ENCODE results near the gene SUCNR1. TPM values are rescaled to one million over a fixed set of nuclear protein-coding genes. Genes with fewer than 3 reads are reported as not detected.
"Not testable (repeated sequence)": the region's sequence is repeated elsewhere in the genome, so short reads cannot be mapped to it uniquely, and the experiment has no call there.

The SUCNR1 gene
- total RNA-seq, 1 experiment from 2014 or later = 1.2 TPM

GRCh38 chr3:151871639-151872468, 1.6 kb upstream of the SUCNR1 start:
- no peak for DNase-seq (ENCODE audit: low spot score)

DNA sequence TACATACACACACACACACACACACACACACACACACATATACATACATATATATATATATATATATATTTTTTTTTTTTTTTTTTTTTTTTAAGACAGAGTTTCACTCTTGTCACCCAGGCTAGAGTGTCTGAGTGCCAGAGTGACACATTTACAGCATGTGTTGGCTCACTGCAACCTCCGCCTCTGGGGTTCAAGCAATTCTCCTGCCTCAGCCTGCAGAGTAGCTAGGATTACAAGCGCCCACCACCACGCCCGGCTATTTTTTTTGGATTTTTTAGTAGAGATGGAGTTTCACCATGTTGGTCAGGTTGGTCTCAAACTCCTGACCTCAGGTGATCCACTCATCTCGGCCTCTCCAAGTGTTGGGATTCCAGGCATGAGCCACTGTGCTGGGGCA, 636 bp downstream of the SUCNR1 start:
- DNase-seq (ENCODE audit: low spot score) = not testable (repeated sequence)

- peak; percentile 52 for DNase-seq (ENCODE audit: low spot score)
These were observed 2.3 kb downstream of the SUCNR1 start for GRCh38 chr3:151875759-151876158.

DNA sequence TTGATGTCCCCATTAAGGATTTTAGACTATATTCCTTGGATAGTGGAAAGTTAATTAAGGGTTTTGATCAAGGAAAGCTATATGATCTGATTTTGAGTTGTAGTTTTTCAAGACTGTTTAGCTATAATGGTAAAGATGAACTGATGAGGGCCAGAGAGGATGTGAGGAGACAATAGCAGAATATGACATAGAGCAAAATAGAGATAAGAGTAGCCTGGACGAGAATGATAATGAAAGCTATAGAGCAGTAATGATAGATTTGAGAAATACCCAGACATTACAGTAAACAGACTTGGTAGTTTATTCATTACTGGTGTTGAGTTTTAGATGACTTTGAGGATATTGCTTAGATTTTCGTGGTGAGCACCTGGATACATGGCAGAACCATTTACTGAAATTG, 3.8 kb downstream of the SUCNR1 start:
- no peak for DNase-seq (ENCODE audit: low spot score)

DNA sequence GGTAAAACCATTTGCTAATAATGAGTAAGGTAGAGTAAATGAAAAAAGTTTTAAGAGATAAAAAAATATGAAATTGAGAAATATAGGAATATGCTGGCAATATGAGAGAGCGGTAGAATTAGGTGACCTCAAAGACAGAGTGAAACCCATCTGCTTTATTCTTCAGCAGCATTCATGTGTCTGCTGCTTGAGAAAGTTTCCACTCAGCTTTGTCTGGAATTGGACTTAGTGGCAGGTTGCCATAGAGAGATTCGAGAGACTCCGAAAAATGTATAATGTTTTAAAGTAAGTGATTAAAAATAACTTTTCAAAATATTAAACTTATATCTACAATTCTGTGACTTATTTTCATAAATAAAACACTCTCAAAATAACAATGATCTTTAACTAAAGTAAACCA, 5.0 kb downstream of the SUCNR1 start:
- DNase-seq (ENCODE audit: low spot score) = no peak

DNA sequence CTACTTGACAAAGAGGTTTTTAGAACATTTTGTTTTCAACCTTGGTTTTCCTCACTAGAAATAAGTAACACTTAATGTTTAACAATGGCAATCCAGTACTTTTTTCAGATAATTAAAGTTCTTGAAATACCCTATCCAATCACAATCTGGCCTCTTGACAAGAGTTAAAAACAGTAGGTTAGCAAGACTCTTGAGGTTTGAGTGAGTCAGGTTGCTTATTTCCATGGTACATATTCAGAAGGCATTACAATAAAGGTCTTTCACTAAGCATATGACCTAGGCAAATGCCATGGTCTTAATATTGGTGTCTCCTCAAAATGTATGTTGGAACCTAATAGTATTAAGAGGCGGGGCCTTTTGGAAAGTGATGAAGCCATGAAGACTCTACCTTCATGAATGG, 5.6 kb downstream of the SUCNR1 start:
- DNase-seq (ENCODE audit: low spot score) = no peak

GRCh38 chr3:151879679-151880415, 6.4 kb downstream of the SUCNR1 start:
- DNase-seq (ENCODE audit: low spot score) = no peak

DNA sequence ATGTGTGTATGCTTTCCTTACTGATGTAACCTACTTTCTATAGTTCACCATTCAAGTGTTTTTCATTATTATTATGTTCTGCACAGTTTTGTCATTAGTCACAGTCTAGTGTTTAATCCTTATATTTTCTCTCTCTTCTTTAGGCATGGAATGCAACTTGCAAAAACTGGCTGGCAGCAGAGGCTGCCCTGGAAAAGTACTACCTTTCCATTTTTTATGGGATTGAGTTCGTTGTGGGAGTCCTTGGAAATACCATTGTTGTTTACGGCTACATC, 6.9 kb downstream of the SUCNR1 start:
- no peak for DNase-seq (ENCODE audit: low spot score)

GRCh38 chr3:151881137-151881536, 7.7 kb downstream of the SUCNR1 start:
- no peak for DNase-seq (ENCODE audit: low spot score)

DNA sequence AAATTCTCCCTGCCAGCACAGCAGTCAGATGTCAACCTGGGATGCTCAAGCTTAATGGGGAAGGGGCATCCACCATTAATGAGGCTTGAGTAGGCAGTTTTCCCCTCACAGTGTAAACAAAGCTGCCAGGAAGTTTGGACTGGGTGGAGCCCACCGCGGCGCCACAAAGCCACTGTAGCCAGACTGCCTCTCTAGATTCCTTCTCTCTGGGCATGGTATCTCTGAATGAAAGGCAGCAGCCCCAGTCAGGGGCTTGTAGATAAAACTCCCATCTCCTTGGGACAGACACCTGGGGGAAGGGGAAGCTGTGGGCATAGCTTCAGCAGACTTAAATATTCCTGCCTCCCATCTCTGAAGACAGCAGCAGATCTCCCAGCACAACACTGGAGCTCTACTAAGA, 12.0 kb downstream of the SUCNR1 start:
- not testable (repeated sequence) for DNase-seq (ENCODE audit: low spot score)

GRCh38 chr3:151887450-151888211, 14.2 kb downstream of the SUCNR1 start:
- not testable (repeated sequence) for DNase-seq (ENCODE audit: low spot score)

- peak; percentile 44 for DNase-seq (ENCODE audit: low spot score)
These were observed 17.3 kb downstream of the SUCNR1 start for GRCh38 chr3:151890721-151891141.

- no peak for DNase-seq (ENCODE audit: low spot score)
These were observed 18.3 kb downstream of the SUCNR1 start for GRCh38 chr3:151891721-151892120.

DNA sequence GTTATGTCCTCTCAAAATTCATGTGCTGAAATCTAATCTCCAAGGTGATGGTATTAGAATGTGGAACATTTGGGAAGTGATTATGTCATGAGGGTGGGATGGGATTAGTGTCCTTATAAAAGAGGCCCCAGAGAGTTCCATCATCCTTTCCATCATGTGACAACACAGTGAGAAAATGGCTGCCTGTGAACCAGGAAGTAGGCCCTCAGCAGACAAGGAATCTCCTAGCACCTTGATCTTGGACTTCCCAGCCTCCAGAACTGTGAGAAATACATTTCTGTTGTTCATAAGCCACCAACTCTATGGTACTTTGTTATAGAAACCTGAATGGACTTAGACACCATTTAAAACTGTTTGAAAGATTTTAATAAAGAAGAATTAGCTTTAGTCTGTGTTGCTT, 20.8 kb downstream of the SUCNR1 start:
- DNase-seq (ENCODE audit: low spot score) = no peak

DNA sequence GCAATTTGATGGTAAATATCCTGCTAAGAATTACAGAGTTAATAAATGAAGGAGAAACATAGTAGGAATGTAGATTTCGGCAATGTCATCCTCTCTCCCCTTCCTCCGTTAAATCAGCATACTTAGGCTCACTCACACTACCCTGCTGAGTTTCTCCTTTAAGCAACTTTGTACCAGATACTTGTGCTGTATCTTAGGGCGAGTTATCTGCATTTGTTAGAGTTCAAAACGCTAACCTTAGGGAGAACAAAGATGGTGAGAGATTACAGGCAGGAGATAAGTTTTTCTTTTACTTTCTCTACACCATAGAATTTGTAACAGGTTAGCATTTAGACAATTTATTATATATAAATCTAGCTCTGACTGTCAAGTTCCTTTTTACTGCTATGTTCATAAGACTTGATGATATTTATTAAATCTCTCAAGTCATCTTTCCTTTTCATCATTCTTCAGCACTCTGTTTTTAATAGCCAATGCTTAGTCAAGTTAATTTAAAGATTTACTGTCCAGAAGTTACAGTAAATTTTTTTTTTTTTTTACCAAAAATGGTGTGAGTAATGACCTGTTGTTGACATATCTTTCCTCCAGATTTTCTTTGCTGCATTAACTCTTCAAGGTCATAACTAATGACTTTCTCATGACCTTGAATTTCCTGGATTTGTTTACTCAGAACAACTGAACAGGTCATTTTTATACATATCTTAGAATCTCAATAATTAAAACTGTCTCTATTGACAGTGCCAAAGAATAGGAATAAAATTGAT, 22.2 kb downstream of the SUCNR1 start:
- no peak for DNase-seq (ENCODE audit: low spot score)

GRCh38 chr3:151896246-151897012, 23.0 kb downstream of the SUCNR1 start:
- DNase-seq (ENCODE audit: low spot score) = peak; percentile 23

- DNase-seq (ENCODE audit: low spot score) = not testable (repeated sequence)
These were observed 24.7 kb downstream of the SUCNR1 start for GRCh38 chr3:151898121-151898520.

DNA sequence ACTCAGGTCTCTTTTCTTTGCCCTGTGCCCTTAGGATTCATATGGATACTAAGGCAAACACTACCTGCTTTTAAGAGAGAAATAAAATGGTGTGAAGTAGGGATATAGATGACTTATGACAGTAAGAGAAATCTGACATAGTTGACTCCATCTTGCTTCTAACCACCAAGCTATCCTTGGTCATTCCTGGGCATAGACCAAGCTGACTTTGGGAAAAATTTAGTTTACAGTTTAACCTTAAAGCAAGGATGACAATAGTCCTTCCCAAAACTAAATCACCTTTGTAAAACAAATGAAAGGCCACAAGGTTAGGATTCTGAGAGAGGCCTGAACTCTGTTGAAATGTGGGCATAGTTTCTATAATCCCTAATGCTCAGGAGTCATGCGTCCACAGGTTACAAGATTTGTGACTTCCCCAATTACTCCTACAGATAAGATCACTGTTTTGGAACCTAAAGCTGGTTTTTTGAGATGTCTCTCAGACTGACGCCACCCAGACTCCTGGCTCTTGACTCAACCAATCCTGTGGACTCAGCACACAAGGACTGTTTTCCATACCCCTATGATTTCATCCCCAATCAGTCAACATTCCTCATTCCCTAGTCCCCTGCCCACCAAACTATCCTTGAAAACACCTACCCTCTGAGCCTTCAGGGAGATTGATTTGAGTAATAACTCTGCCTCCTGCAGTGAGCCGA, 25.3 kb downstream of the SUCNR1 start:
- not testable (repeated sequence) for DNase-seq (ENCODE audit: low spot score)

DNA sequence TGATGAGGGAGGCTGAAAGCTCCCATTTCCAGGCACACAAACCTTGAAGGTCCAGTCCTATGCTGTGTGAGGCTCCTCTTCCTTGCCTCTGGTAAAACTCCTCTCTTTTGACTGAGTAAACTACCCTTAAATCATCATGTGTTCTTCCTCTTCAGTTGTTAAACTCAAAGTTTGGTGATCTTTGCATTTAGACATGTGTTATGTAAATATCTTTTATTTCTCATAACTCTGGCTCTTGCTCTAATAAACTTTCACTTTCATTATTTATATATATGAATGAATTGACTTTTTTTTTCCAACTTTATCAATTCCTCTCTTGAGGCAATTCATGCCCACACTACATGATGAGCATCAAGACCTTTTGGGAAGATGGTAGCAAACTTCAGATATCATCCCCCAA, 26.6 kb downstream of the SUCNR1 start:
- no peak for DNase-seq (ENCODE audit: low spot score)

- peak; percentile 66 for DNase-seq (ENCODE audit: low spot score)
These were observed 27.0 kb downstream of the SUCNR1 start for GRCh38 chr3:151900460-151900859.
